GM18505 (cell line): ENCODE results near the gene TLCD2.

Source experiments
- ATAC-seq: cut with Tn5 transposase; IDR thresholded peaks from one replicate; pipeline ENCODE4 v1.9.1; 2021; ENCODE audit not compliant: unreplicated experiment
- POLR2A ChIP-seq: IDR thresholded peaks from 4 replicates; pipeline ENCODE4 v1.6.1; 2011; ENCODE audit warnings: borderline replicate concordance; ENCODE audit not compliant: insufficient read depth, insufficient read length; ENCODE audit errors: extremely low read depth

The TLCD2 gene, protein sequence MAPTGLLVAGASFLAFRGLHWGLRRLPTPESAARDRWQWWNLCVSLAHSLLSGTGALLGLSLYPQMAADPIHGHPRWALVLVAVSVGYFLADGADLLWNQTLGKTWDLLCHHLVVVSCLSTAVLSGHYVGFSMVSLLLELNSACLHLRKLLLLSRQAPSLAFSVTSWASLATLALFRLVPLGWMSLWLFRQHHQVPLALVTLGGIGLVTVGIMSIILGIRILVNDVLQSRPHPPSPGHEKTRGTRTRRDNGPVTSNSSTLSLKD

GRCh38 chr17:1709971-1710806, at the start of gene TLCD2:
TSS of gene TLCD2 (minus strand) at chr17:1710377. CDS start at chr17:1710242, 135 bp downstream.
- ATAC-seq = no peak
- TF ChIP-seq POLR2A = no peak

DNA sequence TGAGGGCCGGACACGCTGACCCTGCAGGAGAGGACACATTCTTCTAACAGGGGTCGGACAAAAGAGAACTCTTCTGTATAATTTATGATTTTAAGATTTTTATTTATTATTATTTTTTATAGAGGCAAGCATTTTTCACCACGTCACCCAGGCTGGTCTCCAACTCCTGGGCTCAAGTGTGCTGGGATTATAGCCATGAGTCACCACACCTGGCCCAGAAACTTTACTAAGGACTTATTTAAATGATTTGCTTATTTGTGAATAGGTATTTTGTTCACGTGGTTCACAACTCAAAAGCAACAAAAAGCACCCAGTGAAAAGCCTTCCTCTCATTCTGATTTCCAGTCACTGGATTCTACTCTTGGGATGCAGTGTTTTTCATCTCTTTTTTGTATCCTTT, 49.4 kb upstream of the TLCD2 start:
- ATAC-seq = no peak
- no peak for TF ChIP-seq POLR2A

DNA sequence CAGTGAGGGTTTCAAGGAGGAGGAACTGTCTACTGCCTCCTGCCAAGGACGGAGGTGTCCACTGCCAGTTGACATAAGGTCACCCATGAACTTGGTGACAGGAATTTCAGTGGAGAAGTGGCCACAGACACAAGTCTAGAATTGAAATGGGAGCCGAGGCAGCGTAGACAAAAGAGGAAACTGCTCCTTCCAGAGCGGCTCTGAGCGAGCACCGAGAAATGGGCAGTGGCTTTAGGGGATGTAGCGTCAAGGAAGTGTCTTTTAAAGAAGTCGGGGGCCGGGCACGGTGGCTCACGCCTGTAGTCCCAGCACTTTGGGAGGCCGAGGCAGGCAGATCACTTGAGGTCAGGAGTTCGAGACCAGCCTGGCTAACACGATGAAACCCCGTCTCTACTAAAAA, 48.6 kb upstream of the TLCD2 start:
- TF ChIP-seq POLR2A = no peak
- ATAC-seq = no peak

GRCh38 chr17:1755827-1756262, 45.7 kb upstream of the TLCD2 start:
- ATAC-seq = no peak
- TF ChIP-seq POLR2A = no peak

- ATAC-seq = no peak
- TF ChIP-seq POLR2A = no peak
These were observed 45.2 kb upstream of the TLCD2 start for GRCh38 chr17:1755252-1755826.

- no peak for TF ChIP-seq POLR2A
These were observed 44.4 kb upstream of the TLCD2 start for GRCh38 chr17:1754430-1755112.

GRCh38 chr17:1753767-1754429, 43.7 kb upstream of the TLCD2 start:
- no peak for ATAC-seq
- TF ChIP-seq POLR2A = no peak

More at GRCh38 chr17:1754430-1755112, 44.4 kb upstream of the TLCD2 start:
- ATAC-seq = no peak

DNA sequence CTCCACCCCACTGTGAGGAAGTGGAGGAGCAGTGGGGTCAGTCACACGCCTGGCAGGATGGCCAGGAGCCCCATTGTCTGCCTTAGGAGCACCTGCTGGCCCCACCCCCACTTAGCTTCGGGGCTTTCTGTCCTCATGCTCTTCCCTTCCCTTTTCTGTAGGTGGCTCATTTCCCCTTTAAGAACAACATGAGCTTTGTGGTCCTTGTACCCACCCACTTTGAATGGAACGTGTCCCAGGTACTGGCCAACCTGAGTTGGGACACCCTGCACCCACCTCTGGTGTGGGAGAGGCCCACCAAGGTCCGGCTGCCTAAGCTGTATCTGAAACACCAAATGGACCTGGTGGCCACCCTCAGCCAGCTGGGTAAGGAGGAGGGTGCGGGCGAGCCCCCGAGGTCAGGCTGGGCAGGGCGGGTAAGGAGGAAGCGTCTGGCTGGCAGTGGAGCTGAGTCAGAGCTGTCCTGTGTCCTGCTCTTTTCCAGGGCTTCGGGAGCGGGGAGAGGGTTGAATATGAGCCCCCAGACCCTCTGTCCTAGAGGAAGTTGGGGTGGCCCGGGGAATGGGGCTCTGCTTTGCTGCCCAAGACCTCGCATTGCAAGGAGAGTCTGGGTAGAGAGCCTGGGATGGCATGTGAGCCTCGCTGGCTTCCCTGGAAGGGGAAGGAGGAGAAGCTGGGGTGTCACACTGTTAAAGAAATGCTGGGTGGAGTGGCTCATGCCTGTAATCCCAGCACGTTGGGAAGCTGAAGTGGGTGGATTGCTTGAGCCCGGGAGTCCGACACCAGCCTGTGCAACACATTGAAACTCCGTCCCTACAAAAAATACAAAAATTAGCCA, 42.5 kb upstream of the TLCD2 start:
- no peak for ATAC-seq
- no peak for TF ChIP-seq POLR2A

GRCh38 chr17:1750628-1751027, 40.5 kb upstream of the TLCD2 start:
- ATAC-seq = no peak
- TF ChIP-seq POLR2A = no peak

- ATAC-seq = no peak
- no peak for TF ChIP-seq POLR2A
These were observed 36.9 kb upstream of the TLCD2 start for GRCh38 chr17:1746975-1747543.

DNA sequence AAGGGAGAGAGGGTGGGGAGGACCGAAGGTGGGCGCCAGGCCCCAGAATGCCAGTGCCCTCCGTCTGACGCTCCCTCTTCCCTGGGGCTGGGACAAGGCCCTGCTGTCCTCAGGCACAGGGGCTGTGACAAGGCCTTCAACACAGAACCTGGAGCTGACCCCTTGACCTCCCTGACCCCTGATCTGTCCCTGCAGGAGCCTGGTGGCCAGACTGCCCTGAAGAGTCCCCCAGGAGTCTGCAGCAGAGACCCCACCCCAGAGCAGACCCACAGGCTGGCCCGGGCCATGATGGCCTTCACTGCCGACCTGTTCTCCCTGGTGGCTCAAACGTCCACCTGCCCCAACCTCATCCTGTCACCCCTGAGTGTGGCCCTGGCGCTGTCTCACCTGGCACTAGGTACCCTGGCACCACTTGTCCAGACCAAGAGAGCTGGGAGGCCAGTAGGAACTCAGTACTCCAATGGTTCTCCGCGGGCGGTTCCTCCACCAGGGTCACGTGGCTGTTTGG, 35.4 kb upstream of the TLCD2 start:
- no peak for TF ChIP-seq POLR2A
- ATAC-seq = no peak

DNA sequence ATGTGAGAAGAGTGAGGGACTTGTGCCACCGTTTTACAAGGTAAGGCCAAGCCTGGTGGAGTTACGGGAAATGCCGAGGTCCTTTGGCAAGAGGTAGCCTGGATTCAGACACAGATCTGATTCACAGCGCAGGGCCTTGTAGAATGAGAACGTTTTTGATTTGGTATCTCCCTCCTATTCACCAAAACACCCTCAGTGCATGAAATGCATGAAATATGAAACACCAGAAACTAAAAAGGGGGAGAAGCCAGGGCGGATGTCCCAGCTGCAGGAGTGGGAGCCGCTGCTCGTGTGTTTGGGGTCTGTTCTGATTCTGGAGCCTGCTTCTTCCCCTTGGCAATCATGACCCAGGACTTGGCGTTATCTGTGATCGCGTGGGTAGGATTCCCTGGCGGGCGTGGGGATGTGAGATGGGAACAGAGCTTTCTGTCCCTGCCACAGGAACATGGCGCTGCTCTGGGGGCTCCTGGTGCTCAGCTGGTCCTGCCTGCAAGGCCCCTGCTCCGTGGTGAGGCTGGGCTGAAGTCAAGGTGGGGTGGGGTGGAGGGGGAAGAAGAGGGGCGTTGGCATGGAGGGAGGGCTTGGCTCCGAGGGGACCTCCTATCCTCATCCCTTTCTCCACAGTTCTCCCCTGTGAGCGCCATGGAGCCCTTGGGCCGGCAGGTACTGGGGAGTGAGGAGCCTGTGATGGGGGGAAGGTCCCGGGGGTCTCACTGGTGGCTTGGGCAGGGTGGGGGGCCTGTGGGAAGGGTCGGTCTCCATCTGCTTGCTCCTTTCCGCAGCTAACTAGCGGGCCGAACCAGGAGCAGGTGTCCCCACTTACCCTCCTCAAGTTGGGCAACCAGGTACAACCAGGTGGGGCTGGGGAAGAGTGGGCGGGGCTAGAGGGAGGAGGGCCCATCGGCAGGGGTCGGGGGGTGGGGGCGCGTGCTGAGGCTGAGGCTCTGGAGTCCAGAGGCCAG, 34.7 kb upstream of the TLCD2 start:
- no peak for ATAC-seq
- TF ChIP-seq POLR2A = no peak
